Coronary artery (tissue), 2 donors: ENCODE results near the gene GALNT17.

ENCODE experiments used
- DNase-seq: peaks from one replicate; pipeline ENCODE4 v3.0.0-alpha.2; 2017; ENCODE audit warnings: low spot score
- H3K27ac ChIP-seq, 2 donors: fragments of 200-600 bp; sonication (generic); one replicate each; pipeline ENCODE4 v1.5.1; 2016 to 2019
- H3K4me3 ChIP-seq: fragments of 200-600 bp; sonication (generic); 2 replicates; pipeline ENCODE4 v1.5.1; 2016; ENCODE audit warnings: mild to moderate bottlenecking, moderate library complexity
- CTCF ChIP-seq: fragments of 200-600 bp; sonication (generic); IDR thresholded peaks from one replicate; pipeline ENCODE4 v1.5.1; 2019; ENCODE audit warnings: antibody characterized with exemption

Gene GALNT17

GRCh38 chr7:71430246-71430645, 298.3 kb downstream of the GALNT17 start:
- DNase-seq = no peak

GRCh38 chr7:71439321-71439720, 307.4 kb downstream of the GALNT17 start:
- H3K27ac ChIP-seq = no peak overlapping the region
- no peak overlapping the region for H3K4me3 ChIP-seq
- no peak for TF ChIP-seq CTCF
- DNase-seq = no peak

More at GRCh38 chr7:71430246-71430645, 298.3 kb downstream of the GALNT17 start:
- H3K4me3 ChIP-seq = no peak overlapping the region
- no peak for TF ChIP-seq CTCF
- no peak overlapping the region for H3K27ac ChIP-seq

GRCh38 chr7:71442492-71443190, 310.7 kb downstream of the GALNT17 start:
- no peak for TF ChIP-seq CTCF

GRCh38 chr7:71443191-71443530, 311.2 kb downstream of the GALNT17 start:
- TF ChIP-seq CTCF = no peak

More at GRCh38 chr7:71442492-71443190, 310.7 kb downstream of the GALNT17 start:
- DNase-seq = no peak
- no peak overlapping the region for H3K27ac ChIP-seq
- no peak overlapping the region for H3K4me3 ChIP-seq

GRCh38 chr7:71444130-71444529, 312.2 kb downstream of the GALNT17 start:
- H3K27ac ChIP-seq = no peak overlapping the region
- no peak for TF ChIP-seq CTCF
- DNase-seq = no peak
- H3K4me3 ChIP-seq = no peak overlapping the region

More at GRCh38 chr7:71443191-71443530, 311.2 kb downstream of the GALNT17 start:
- Histone ChIP-seq H3K27ac (no peak overlapping the region), H3K4me3 (no peak overlapping the region)
- DNase-seq = no peak

- Histone ChIP-seq H3K27ac (no peak overlapping the region), H3K4me3 (no peak overlapping the region)
- DNase-seq = no peak
- no peak for TF ChIP-seq CTCF
These were observed 321.7 kb downstream of the GALNT17 start for GRCh38 chr7:71453630-71454029.

- H3K27ac ChIP-seq = no peak overlapping the region
- no peak for TF ChIP-seq CTCF
- H3K4me3 ChIP-seq = no peak overlapping the region
- DNase-seq = no peak
These were observed 323.0 kb downstream of the GALNT17 start for GRCh38 chr7:71454981-71455380.
